ENCODE data around the gene RPS8.

The RPS8 gene

DNA sequence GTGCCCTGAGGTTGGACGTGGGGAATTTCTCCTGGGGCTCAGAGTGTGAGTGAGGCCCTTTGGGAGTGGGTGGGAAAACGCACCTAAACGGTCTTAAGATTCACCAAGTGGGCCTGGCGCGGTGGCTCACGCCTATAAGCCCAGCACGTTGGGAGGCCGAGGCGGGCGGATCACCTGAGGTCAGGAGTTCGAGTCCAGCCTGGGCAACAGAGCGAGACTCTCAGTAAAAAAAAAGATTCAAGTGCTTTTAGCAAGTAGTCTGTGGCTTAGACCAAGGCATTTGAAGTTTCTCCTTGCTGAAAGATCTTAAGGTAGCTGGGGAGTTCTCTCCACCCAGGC lies 1.4 kb downstream of the RPS8 start:
- H3K79me2 ChIP-seq (ENCODE audit: insufficient read depth, low read length) = peaks cover 43% of the 10 kb centered on the region
- H3K4me2 ChIP-seq (ENCODE audit: low read depth, low read length, poor library complexity, severe bottlenecking) = peak overlapping the region; percentile 99
- peaks cover 21% of the 10 kb centered on the region; the same call in 1 of the 2 replicates for H4K20me1 ChIP-seq (ENCODE audit: low read depth, low read length)
- H3K4me3 ChIP-seq (ENCODE audit: insufficient read depth, low read length, poor library complexity, severe bottlenecking) = peak overlapping the region; percentile 99
- H3K9me3 ChIP-seq (ENCODE audit: insufficient read depth, low read length) = no peaks in the 10 kb centered on the region
- no peaks in the 10 kb centered on the region for H3K27me3 ChIP-seq (ENCODE audit: low read length)
- H3K9me2 ChIP-seq (replicated peaks; ENCODE audit: insufficient read depth, low read length) = no peaks in the 10 kb centered on the region
- peak overlapping the region; percentile 87 for H3K27ac ChIP-seq (ENCODE audit: low read depth, low read length)
- peak overlapping the region; percentile 84 for H3K9ac ChIP-seq (ENCODE audit: low read length)
- TF ChIP-seq EZH2phosphoT487 (conservative IDR thresholded peaks at IDR 0.05; ENCODE audit: low read length) = no peak
- no peak for TF ChIP-seq CTCF (IDR thresholded peaks at IDR 0.05; ENCODE audit: insufficient read depth, low read length, poor library complexity, severe bottlenecking)
- H2AFZ ChIP-seq (ENCODE audit: low read depth, low read length, severe bottlenecking) = no peak overlapping the region
- H3K36me3 ChIP-seq (ENCODE audit: low read length) = peaks cover 34% of the 10 kb centered on the region
- peaks cover 57% of the 10 kb centered on the region for H3F3A ChIP-seq (ENCODE audit: insufficient read depth)

- Histone ChIP-seq H3K9me3 (ENCODE audit: insufficient read depth, low read length) (no peaks in the 10 kb centered on the region), H3K4me3 (ENCODE audit: insufficient read depth, low read length, poor library complexity, severe bottlenecking) (peak overlapping the region; percentile 99), H3K27ac (ENCODE audit: low read depth, low read length) (no peak overlapping the region), H3K79me2 (ENCODE audit: insufficient read depth, low read length) (peaks cover 43% of the 10 kb centered on the region), H3K36me3 (ENCODE audit: low read length) (peaks cover 34% of the 10 kb centered on the region), H4K20me1 (ENCODE audit: low read depth, low read length) (peaks cover 21% of the 10 kb centered on the region; the same call in 1 of the 2 replicates), H3K4me2 (ENCODE audit: low read depth, low read length, poor library complexity, severe bottlenecking) (peak overlapping the region; percentile 99), H3K9me2 (replicated peaks; ENCODE audit: insufficient read depth, low read length) (no peaks in the 10 kb centered on the region), H2AFZ (ENCODE audit: low read depth, low read length, severe bottlenecking) (no peak overlapping the region), H3K27me3 (ENCODE audit: low read length) (no peaks in the 10 kb centered on the region), H3F3A (ENCODE audit: insufficient read depth) (peaks cover 61% of the 10 kb centered on the region), H3K9ac (ENCODE audit: low read length) (peak overlapping the region; percentile 84)
- TF ChIP-seq EZH2phosphoT487 (conservative IDR thresholded peaks at IDR 0.05; ENCODE audit: low read length) (no peak), CTCF (IDR thresholded peaks at IDR 0.05; ENCODE audit: insufficient read depth, low read length, poor library complexity, severe bottlenecking) (no peak)
Measured at GRCh38 chr1:44777547-44777946, 2.2 kb downstream of the RPS8 start.

DNA sequence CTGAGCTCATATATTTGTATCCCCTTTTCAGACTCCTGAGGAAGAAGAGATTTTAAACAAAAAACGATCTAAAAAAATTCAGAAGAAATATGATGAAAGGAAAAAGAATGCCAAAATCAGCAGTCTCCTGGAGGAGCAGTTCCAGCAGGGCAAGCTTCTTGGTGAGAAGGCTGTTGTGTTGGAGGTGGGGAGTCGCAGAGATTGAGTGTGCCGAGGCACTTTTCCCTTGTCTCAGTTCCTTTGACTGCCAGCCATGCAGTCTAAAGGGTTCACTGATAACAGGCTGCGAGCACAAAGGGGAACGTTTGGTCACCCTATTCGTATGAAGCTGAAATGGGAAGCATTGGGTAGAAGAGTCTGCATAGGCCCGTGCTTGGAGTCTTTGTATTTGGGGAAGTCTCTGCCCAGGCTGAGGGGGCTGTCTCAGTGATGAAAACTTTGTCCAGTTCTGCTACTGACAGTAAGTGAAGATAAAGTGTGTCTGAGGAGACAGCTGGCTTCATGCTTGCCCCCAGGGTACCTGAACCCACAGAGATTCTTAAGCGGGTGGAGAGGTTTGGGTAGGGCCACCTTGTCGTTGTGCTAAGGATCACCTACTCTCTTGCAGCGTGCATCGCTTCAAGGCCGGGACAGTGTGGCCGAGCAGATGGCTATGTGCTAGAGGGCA lies 2.8 kb downstream of the RPS8 start:
- peaks cover 59% of the 10 kb centered on the region for H3F3A ChIP-seq (ENCODE audit: insufficient read depth)
- H3K27ac ChIP-seq (ENCODE audit: low read depth, low read length) = no peak overlapping the region
- H3K4me3 ChIP-seq (ENCODE audit: insufficient read depth, low read length, poor library complexity, severe bottlenecking) = no peak overlapping the region
- H3K4me2 ChIP-seq (ENCODE audit: low read depth, low read length, poor library complexity, severe bottlenecking) = no peak overlapping the region
- no peak overlapping the region for H2AFZ ChIP-seq (ENCODE audit: low read depth, low read length, severe bottlenecking)
- H4K20me1 ChIP-seq (ENCODE audit: low read depth, low read length) = peaks cover 21% of the 10 kb centered on the region; the same call in 1 of the 2 replicates
- TF ChIP-seq CTCF (IDR thresholded peaks at IDR 0.05; ENCODE audit: insufficient read depth, low read length, poor library complexity, severe bottlenecking) = no peak
- TF ChIP-seq EZH2phosphoT487 (conservative IDR thresholded peaks at IDR 0.05; ENCODE audit: low read length) = no peak
- peaks cover 34% of the 10 kb centered on the region for H3K36me3 ChIP-seq (ENCODE audit: low read length)
- H3K9ac ChIP-seq (ENCODE audit: low read length) = peak overlapping the region; percentile 84; the same call in 1 of the 2 replicates
- no peaks in the 10 kb centered on the region for H3K27me3 ChIP-seq (ENCODE audit: low read length)
- peaks cover 43% of the 10 kb centered on the region for H3K79me2 ChIP-seq (ENCODE audit: insufficient read depth, low read length)
- H3K9me2 ChIP-seq (replicated peaks; ENCODE audit: insufficient read depth, low read length) = no peaks in the 10 kb centered on the region
- H3K9me3 ChIP-seq (ENCODE audit: insufficient read depth, low read length) = no peaks in the 10 kb centered on the region

Data from SU-DHL-6 (cell line).